OCI-M2 (cell line): ENCODE data around the gene EYS.
"Not testable (repeated sequence)": the region's sequence is repeated elsewhere in the genome, so short reads cannot be mapped to it uniquely, and the experiment has no call there.

ENCODE experiments used
- DNase-seq: peaks from one replicate; lab custom pipeline; 2025; ENCODE audit not compliant: unreplicated experiment; lab: John Stamatoyannopoulos, UW

The EYS gene

GRCh38 chr6:63882208-63882607 lies 1824.8 kb downstream of the EYS start:
- DNase-seq, result no peak

- no peak for DNase-seq
Measured at GRCh38 chr6:63881791-63882190, 1825.2 kb downstream of the EYS start.

GRCh38 chr6:63872233-63872632 lies 1834.8 kb downstream of the EYS start:
- no peak for DNase-seq

- no peak for DNase-seq
Measured at GRCh38 chr6:63868351-63868750, 1838.7 kb downstream of the EYS start.

GRCh38 chr6:63864671-63865318 lies 1842.2 kb downstream of the EYS start:
- no peak for DNase-seq

- DNase-seq, result no peak
Measured at GRCh38 chr6:63864061-63864460, 1843.0 kb downstream of the EYS start.

GRCh38 chr6:63862486-63863198 lies 1844.4 kb downstream of the EYS start:
- no peak for DNase-seq

- no peak for DNase-seq
Measured at GRCh38 chr6:63859528-63859927, 1847.5 kb downstream of the EYS start.

- DNase-seq, result no peak
Measured at GRCh38 chr6:63858691-63859090, 1848.3 kb downstream of the EYS start.

- DNase-seq, result no peak
Measured at GRCh38 chr6:63856271-63856670, 1850.8 kb downstream of the EYS start.

- no peak for DNase-seq
Measured at GRCh38 chr6:63844287-63844686, 1862.7 kb downstream of the EYS start.

- DNase-seq, result no peak
Measured at GRCh38 chr6:63839485-63839884, 1867.5 kb downstream of the EYS start.

- DNase-seq, result not testable (repeated sequence)
Measured at GRCh38 chr6:63828678-63829077, 1878.3 kb downstream of the EYS start.

GRCh38 chr6:63824722-63825121 lies 1882.3 kb downstream of the EYS start:
- no peak for DNase-seq

- DNase-seq, result no peak
Measured at GRCh38 chr6:63821442-63821841, 1885.6 kb downstream of the EYS start.

GRCh38 chr6:63819831-63820230 lies 1887.2 kb downstream of the EYS start:
- DNase-seq, result no peak

- DNase-seq, result no peak
Measured at GRCh38 chr6:63817492-63818050, 1889.5 kb downstream of the EYS start.

GRCh38 chr6:63816982-63817436 lies 1890.0 kb downstream of the EYS start:
- no peak for DNase-seq

- no peak for DNase-seq
Measured at GRCh38 chr6:63816401-63816981, 1890.5 kb downstream of the EYS start.

GRCh38 chr6:63814459-63814858 lies 1892.6 kb downstream of the EYS start:
- no peak for DNase-seq

- no peak for DNase-seq
Measured at GRCh38 chr6:63813566-63814120, 1893.4 kb downstream of the EYS start.

GRCh38 chr6:63808576-63808975 lies 1898.5 kb downstream of the EYS start:
- DNase-seq, result no peak
